ENCODE data around the gene ZNF324B. TPM values are rescaled to one million over a fixed set of nuclear protein-coding genes. Genes with fewer than 3 reads are reported as not detected.

ZNF324B gene
- total and polyA plus RNA-seq, 10 of the 15 experiments (the other 5 are each of a cell fraction or from before 2014, with no cell fraction given): 0.11 to 12.8 (median 4.0) TPM

DNA sequence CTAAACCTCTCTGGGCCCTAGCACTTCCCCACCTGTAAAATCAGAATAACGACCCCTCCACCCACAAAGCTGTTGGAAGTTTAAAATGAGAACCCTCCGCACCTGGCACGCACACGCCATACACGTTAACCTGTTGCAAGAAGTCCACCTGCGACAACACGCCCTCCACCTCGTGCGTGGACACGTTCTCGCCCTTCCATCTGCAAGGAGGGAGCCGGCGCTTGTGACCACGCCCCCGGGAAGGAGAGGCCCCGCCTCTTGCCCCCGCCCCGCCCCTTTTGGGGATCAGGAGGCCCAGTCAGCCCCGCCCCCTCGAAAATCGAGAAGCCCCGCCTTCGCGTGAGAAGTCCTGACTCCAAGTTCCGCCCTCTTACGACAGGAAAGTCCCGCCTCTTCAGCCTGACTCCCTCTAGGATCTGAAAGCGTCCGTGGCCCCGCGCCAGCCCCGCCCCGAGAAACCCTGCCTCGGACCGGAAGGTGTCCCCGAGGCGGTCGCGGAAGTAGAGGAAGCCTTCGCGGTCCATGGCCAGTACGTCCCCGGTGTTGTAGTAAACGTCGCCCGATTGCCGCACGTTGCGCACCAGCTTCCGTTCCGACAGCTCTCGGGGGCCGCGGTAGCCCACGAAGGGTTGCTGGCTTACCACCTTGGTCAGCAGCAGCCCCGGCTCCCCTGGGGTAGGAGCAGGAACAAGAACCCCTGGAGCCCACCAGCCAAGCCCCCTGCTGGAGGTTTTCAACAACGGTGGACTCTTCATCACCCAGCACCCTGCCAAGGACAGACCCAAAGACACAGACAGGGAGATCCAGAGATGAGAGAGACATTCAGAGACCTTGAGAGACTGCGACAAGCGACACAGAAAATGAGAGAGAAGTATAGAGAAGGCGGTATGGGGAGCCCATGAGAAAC is 47.9 kb downstream of the ZNF324B start (continued):
- TF ChIP-seq SRF (IDR thresholded peaks at IDR 0.05; ENCODE audit: low read depth in 2 of 2, low read length in 2 of 2) (peak; percentile 60 to 84; a peak in 3 of 4 replicates), CHD2 (IDR thresholded peaks at IDR 0.05; ENCODE audit: borderline replicate concordance, low read depth, low read length) (peak; percentile 74; the same call in 1 of the 2 replicates), EZH2 (IDR thresholded peaks at IDR 0.05; ENCODE audit: borderline replicate concordance, control insufficient read depth, low read depth, low read length) (no peak), SUZ12 (IDR thresholded peaks at IDR 0.05; ENCODE audit: unreplicated experiment) (no peak), TCF3 (IDR thresholded peaks at IDR 0.05; ENCODE audit: borderline replicate concordance, insufficient read depth, low read depth, low read length) (no peak), BRCA1 (IDR thresholded peaks at IDR 0.05; ENCODE audit: low read depth, low read length) (no peak), FOXM1 (IDR thresholded peaks at IDR 0.05; ENCODE audit: low read depth, low read length) (no peak), WRNIP1 (IDR thresholded peaks at IDR 0.05; ENCODE audit: borderline replicate concordance, low read depth, low read length) (peak; percentile 47; the same call in 1 of the 2 replicates), NR2C1 (IDR thresholded peaks at IDR 0.05) (peak; percentile 93), NFYB (IDR thresholded peaks at IDR 0.05; ENCODE audit: insufficient read depth, low read depth, low read length) (no peak), RAD21 (IDR thresholded peaks at IDR 0.05; ENCODE audit: insufficient read depth, low read depth, low read length) (0 out of 2 replicates have a peak, but pooled peaks have one; percentile 16), ETV6 (conservative IDR thresholded peaks at IDR 0.05 in 1 of 2, IDR thresholded peaks at IDR 0.05 in 1 of 2; ENCODE audit: borderline replicate concordance in 1 of 2, low read depth in 1 of 2) (peak in 1 of 2 experiments; percentile 80; a peak in 2 of 4 replicates), NR2C2 (IDR thresholded peaks at IDR 0.05; ENCODE audit: borderline replicate concordance, control insufficient read depth, insufficient read length, low read depth) (no peak), POLR2A (IDR thresholded peaks at IDR 0.05; ENCODE audit: low read depth, low read length) (peak; percentile 88), ZNF24 (IDR thresholded peaks at IDR 0.05) (peak; percentile 28; the same call in 1 of the 2 replicates), STAT3 (IDR thresholded peaks at IDR 0.05; ENCODE audit: low read depth, low read length) (no peak), NFYA (IDR thresholded peaks at IDR 0.05; ENCODE audit: borderline replicate concordance, low read depth, low read length) (no peak), PAX8 (IDR thresholded peaks at IDR 0.05) (no peak), SMC3 (IDR thresholded peaks at IDR 0.05; ENCODE audit: borderline replicate concordance, low read length) (no peak)
- TF ChIP-seq, protein P1, sequence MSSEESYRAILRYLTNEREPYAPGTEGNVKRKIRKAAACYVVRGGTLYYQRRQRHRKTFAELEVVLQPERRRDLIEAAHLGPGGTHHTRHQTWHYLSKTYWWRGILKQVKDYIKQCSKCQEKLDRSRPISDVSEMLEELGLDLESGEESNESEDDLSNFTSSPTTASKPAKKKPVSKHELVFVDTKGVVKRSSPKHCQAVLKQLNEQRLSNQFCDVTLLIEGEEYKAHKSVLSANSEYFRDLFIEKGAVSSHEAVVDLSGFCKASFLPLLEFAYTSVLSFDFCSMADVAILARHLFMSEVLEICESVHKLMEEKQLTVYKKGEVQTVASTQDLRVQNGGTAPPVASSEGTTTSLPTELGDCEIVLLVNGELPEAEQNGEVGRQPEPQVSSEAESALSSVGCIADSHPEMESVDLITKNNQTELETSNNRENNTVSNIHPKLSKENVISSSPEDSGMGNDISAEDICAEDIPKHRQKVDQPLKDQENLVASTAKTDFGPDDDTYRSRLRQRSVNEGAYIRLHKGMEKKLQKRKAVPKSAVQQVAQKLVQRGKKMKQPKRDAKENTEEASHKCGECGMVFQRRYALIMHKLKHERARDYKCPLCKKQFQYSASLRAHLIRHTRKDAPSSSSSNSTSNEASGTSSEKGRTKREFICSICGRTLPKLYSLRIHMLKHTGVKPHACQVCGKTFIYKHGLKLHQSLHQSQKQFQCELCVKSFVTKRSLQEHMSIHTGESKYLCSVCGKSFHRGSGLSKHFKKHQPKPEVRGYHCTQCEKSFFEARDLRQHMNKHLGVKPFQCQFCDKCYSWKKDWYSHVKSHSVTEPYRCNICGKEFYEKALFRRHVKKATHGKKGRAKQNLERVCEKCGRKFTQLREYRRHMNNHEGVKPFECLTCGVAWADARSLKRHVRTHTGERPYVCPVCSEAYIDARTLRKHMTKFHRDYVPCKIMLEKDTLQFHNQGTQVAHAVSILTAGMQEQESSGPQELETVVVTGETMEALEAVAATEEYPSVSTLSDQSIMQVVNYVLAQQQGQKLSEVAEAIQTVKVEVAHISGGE (CRISPR knock-in tag; IDR thresholded peaks at IDR 0.05): peak; percentile 93
- TF ChIP-seq, protein P2, sequence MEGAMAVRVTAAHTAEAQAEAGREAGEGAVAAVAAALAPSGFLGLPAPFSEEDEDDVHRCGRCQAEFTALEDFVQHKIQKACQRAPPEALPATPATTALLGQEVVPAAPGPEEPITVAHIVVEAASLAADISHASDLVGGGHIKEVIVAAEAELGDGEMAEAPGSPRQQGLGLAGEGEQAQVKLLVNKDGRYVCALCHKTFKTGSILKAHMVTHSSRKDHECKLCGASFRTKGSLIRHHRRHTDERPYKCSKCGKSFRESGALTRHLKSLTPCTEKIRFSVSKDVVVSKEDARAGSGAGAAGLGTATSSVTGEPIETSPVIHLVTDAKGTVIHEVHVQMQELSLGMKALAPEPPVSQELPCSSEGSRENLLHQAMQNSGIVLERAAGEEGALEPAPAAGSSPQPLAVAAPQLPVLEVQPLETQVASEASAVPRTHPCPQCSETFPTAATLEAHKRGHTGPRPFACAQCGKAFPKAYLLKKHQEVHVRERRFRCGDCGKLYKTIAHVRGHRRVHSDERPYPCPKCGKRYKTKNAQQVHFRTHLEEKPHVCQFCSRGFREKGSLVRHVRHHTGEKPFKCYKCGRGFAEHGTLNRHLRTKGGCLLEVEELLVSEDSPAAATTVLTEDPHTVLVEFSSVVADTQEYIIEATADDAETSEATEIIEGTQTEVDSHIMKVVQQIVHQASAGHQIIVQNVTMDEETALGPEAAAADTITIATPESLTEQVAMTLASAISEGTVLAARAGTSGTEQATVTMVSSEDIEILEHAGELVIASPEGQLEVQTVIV (IDR thresholded peaks at IDR 0.05; ENCODE audit: borderline replicate concordance, partially characterized antibody): peak; percentile 84
- TF ChIP-seq, protein P3, sequence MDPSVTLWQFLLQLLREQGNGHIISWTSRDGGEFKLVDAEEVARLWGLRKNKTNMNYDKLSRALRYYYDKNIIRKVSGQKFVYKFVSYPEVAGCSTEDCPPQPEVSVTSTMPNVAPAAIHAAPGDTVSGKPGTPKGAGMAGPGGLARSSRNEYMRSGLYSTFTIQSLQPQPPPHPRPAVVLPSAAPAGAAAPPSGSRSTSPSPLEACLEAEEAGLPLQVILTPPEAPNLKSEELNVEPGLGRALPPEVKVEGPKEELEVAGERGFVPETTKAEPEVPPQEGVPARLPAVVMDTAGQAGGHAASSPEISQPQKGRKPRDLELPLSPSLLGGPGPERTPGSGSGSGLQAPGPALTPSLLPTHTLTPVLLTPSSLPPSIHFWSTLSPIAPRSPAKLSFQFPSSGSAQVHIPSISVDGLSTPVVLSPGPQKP (IDR thresholded peaks at IDR 0.05; ENCODE audit: low read depth, low read length): peak; percentile 83
